Fibroblast of upper back skin (primary cell): ENCODE data around the gene MATR3.
"Not testable (repeated sequence)": the region's sequence is repeated elsewhere in the genome, so short reads cannot be mapped to it uniquely, and the experiment has no call there.

Experiments used
- DNase-seq: peaks from one replicate; pipeline ENCODE4 v3.0.0-alpha.2; 2013

The MATR3 gene

DNA sequence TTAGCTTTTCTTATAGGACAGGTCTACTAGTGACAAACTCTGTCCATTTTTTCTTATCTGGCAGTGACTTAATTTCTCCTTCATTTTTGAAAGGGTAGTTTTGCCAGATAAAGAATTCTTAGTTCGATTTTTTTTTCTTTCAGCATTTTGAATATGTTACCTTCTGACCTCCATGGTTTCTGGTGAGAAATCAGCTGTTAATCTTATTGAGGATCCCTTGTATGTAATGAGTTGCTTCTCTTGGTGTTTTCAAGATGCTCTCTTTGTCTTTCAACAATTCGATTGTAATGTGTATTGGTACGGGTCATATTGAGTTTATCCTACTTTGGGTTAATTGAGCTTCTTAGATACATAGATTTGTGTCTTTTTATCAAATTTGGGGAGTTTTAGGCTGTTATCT, 60.6 kb downstream of the MATR3 start:
- DNase-seq, result no peak

DNA sequence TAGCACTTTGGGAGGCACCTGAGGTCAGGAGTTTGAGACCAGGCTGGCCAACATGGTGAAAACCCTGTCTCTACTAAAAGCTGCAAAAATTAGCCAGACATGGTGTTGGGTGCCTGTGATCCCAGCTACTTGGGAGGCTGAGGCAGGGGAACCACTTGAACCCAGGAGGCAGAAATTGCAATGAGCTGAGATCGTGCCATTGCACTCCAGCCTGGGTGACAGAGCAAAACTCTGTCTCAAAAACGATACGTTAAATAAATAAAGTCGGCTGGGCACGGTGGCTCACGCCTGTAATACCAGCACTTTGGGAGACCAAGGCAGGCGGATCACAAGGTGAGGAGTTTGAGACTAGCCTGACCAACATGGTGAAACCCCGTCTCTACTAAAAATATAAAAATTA, 62.4 kb downstream of the MATR3 start:
- DNase-seq, result not testable (repeated sequence)

DNA sequence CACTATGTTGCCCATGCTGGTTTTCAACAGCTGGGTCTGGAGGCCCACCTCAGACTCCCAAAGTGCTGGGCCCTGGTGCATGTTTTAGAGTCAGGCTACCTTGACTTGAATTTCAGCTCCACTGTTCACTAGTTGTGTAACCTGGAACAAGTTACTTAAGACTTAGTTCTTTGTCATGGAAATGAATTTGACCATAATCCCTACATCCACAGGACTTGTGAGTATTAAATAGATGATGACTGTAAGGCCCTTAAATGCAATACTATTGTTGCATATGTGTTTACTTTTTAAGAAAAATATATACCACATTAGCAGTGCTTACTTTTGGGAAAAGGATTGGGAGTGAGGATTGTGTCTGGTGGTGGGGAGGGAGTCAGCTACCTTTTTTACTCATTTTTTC, 64.5 kb downstream of the MATR3 start:
- no peak for DNase-seq

DNA sequence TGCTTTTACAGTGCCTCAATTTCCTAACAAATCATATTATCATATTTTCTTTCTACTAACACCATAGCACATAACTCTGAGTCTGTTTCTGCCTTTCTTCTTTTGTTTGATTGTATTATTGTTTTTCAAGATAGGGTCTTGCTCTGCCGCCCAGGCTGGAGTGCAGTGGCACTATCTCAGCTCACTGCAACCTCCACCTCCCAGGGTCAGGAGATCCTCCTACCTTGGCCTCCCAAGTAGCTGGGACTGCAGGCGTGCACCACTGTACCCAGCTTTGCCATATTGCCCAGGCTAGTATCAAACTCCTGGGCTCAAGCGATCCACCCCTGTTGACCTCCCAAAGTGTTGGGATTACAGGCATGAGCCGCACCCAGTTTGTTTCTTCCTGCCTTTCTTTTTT, 66.8 kb downstream of the MATR3 start:
- no peak for DNase-seq

DNA sequence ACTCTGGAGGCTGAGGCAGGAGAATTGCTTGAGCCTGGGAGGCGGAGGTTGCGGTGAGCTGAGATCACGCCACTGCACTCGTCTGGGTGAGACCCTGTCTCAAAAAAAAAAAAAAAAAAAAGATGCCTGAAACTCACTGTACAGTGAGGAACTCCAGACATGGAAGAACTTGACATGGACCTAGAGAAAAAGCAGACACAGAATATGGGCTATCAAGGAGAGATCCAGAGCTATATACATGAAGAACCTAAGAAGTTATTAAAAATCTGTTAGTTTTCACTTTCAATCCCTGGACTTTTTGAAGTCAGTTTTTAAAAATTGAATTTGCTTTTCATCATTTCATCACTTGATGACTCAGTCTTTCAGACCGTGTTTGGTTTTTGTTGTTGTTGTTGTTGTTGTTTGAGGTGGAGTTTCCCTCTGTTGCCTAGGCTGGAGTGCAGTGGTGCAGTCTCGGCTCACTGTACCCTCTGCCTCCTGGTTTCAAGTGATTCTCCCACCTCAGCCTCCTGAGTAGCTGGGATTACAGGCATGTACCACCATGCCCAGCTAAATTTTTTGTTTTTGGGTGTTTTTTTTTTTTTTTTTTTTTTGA, 68.4 kb downstream of the MATR3 start:
- DNase-seq, result no peak

DNA sequence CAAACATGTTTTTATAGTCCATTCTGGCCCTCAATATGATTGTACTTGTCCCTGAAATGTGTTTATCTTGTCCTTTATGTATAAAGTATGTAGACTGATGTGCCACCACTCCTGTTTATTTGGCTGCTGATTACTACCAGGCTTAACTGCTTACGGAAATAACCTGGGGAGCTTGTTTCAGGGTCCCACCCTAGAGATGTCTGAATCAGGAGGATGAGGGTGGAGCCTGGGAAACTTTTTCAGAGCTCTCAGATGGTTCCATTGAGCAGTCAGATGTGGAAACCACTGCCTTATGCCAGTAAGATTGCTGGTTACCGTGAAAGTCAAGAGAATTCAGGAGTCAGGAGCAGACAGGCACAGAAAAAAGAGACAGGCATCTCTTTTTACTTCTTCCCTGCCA, 70.4 kb downstream of the MATR3 start:
- DNase-seq, result no peak

DNA sequence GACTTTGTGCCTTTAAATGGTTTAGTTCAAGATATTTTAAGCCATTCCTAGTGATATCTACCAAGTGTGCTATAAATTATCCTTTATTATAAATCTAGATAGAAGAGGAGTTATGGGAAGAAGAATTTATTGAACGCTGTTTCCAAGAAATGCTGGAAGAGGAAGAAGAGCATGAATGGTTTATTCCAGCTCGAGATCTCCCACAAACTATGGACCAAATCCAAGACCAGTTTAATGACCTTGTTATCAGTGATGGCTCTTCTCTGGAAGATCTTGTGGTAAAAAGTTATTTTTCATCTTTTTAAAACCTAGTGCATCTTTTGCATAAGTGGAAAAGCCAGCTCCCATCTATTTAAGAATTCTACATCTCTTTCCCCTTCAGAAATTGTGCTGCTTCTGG, 70.9 kb downstream of the MATR3 start:
- DNase-seq, result no peak

DNA sequence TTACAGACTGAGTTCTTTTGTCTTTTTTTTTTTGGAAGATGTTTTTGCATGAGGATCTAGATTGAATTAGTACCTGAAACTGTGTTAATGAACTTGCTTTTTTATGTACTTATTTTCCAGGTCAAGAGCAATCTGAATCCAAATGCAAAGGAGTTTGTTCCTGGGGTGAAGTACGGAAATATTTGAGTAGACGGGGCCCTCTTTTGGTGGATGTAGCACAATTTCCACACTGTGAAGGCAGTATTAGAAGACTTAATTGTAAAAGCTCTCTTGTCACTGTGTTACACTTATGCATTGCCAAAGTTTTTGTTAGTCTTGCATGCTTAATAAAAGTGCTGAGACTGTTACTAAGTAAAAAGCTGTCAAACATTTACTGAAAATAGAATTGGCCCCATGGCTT, 75.1 kb downstream of the MATR3 start:
- no peak for DNase-seq

DNA sequence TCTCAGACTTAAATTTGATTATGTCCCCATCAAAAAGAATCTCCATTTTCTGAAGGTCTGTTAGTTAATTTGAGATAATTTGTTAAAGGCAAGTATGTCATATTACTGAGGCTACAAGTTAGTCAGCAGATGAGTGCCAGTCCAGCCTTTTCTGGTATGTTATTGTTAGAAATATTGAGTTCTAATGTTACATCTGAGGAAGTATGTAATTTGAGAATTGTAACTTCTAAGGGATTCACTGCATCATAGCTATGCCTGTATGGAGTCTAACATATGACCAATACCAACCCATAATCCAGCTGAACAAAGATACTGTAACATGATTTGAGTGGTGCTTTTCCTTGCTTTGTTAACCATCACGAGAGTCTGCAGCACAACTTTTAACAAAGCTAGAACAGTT, 75.6 kb downstream of the MATR3 start:
- DNase-seq, result peak; percentile 55

DNA sequence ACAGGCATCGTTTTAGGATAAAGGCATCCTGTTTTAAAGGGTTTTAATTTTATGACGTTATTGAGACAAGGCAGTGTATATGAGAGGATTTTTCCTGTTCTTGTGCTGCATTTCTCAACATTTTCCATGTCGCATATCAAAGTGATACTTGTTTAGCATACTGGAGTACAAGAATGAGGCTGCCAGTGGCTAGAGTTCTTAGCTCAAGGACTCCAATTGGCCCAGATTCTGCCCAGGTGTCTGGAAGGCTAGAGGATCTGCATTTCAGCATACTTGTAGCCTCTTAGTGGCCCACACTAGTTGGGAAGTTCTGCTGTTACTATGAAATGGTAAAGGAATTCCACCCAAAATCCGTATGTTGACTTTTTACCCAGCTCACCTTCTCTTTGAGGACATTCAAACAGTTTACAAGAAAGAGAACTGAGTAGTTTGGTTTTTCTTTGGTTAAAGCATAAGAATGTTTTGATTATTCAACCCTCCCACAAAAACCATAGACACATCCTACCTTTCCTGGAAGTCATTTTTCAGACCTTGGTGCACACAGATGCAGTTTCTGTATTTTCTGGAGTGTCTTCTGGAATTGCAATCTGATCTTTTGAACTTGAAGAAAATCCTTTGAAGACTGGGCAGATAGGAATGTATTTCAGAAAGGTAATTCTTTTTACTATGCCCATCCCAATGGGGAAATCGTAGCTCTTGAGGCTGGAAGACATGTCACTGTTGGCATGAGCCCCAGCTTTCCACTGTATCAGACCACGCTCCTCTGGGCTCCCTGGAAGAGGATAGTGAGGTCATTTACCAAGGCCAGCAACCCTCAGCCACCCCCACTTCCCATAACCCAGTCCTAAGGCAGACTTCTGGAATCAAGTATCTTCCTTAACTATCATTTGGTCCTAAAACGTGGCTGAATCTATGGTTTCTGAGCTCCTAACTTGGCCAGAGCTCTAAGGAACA, 78.2 kb downstream of the MATR3 start:
- DNase-seq, result peak; percentile 21

DNA sequence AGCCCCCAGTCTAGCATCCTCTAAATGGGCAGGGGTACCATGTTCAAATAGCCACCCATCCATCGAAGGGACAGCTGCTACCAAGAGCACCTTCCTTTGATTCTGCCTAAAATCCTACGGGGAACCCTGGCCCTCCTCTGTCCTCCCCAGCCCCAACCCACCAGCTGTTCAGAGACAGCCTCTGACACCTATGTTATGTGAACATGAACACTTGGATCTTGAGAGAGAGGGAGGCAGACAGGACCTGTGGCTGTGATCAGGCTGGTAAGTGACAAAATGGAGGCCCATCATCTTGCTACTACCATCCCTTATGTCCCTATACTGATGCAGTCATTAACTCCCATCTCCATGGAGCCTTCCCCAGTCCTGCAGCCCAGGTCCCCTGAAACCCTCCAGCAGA, 81.4 kb downstream of the MATR3 start:
- DNase-seq, result no peak

DNA sequence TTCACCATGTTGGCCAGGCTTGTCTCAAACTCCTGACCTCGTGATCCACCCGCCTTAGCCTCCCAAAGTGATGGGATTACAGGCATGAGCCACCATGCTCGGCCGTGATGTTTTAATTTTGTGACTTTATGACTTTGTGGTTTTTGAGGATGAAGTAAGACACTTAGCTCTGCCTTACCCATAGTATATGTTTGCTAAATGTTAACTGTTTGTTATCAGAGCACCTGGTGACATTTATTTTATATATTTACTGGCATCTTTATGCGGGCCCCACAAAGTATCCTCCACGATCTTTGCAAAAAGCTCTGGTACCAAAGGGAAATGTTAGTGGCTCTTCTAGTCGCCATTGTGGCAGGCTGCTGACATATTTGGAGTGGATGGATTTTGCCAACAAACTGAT, 82.8 kb downstream of the MATR3 start:
- DNase-seq, result no peak

DNA sequence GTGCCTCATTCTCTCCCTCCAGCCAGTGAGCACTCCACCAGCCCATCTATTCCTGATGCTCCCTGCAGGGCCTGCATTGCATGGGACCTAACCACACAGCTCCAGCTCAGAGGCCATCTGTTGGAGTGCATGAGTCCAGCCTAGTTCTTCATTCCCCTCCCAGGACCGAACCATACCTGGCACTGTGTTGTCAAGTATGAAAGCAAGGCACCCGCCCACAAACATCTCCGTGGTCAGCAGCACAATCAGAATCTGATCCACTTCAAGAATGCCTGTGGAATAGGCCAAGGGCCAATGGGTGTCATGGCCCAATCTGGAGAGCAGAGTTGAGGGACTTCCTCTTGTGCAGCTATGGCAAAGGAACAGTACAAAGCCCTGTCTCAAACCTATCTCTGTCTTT, 83.7 kb downstream of the MATR3 start:
- no peak for DNase-seq

DNA sequence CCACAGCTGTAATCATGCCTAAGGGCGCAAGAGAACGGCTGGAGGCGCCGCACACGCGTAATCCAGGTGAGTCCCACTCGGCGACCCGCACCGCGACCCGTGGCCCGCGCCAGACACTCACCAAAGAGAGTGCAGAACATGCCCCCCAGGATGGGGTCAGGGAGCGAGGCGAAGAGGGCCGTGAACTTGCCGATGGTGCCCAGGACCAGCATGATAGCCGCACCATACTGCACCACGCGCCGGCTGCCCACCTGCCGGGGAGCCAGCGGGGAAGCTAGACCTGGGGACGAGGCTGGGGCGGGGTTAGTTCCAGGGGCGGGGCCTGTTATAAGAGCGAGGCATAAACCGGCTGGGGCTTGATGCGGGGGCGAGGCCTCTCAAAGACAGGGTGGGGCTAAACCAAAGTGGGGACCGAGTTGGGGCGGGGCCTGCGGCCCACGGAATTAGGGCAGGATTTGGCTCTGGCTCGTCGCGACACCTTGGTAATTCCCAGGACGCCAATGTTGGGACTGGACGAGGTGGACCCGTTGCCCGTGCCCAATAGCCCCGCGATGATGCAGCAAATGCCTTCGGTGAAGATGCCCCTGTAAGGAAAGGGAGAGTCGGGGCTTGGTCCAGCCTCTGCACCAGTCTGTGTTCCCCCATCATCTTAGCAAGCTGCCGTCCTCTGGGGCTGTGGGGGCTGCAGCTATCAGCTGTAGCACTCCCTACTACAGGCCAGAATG, 84.7 kb downstream of the MATR3 start:
- no peak for DNase-seq

DNA sequence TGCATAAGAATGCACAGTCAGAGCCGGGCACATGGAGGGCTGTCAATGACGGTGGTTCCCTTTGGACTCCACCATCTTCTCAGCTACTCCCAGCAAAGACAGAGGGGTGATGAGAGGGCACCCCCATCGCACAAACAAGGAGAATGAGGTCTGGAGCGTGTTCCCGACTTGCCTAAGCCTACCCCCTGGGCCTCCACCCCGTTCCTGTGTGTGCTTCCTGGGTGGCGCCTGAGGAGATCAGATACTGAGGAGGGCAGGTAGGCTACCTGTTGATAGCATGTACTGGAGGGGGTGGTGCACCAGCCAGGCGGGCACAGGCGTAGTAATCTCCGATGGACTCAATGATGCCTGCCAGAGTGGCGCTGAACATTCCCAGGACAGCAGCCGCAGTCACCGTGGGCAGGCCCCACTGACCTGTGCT, 85.4 kb downstream of the MATR3 start:
- DNase-seq, result no peak

DNA sequence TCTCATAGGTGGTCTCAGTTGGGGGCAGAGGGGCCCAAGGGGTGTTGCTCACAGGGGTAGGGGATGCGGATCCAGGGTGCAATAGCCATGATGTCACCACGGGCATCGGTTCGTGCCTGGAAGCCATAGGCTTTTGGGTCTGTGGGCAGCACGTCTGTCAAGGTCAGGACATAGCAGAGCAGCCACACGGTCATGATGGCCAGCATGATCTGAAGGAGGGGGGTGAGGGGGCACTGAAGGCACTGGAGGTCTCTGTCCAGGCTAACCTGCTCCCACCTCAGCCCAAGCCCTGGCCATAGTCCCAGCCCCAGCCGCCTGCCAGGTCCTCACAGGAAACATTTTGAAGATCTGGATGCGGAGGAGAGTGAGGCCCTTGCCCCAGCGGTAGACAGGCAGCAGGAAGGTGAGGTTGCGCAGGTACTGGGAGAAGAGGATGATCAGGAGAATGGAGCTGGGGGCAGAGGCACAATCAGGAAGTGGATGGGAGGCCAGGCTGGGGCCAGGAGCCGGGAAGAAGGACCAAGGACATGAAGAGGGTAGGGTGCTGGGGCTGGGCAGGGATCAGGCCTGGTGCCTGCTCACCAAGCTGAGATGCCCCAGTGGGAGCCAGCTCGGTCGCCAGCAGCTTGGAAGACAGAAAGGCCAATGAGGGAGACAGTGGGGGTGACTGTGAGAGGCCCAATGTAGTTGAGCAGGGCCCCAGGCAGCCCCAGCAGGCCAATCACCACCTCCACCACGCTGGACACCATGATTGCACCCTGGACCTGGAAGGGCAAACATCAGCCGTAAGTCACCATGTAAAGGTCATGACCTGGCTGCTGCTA, 86.3 kb downstream of the MATR3 start:
- no peak for DNase-seq
